ENCODE results near the gene ZNFX1.
A peak's percentile ranks its signal among the peaks of the same experiment; 100 is the strongest.
"Not testable (repeated sequence)": the region's sequence is repeated elsewhere in the genome, so short reads cannot be mapped to it uniquely, and the experiment has no call there.

The ZNFX1 gene

GRCh38 chr20:49214571-49214970 lies 63.3 kb downstream of the ZNFX1 start:
- peaks cover 6 to 9% of the 10 kb centered on the region in 2 donors for H3K9me3 Mint-ChIP-seq
- ATAC-seq (replicated peaks) (no peak), DNase-seq (no peak)
- H3K4me1 Mint-ChIP-seq, result peaks cover 6% of the 10 kb centered on the region in 2 donors
- peaks cover 0 to 4% of the 10 kb centered on the region in 2 donors for H3K27me3 Mint-ChIP-seq
- peaks cover 4 to 6% of the 10 kb centered on the region in 2 donors for H3K36me3 Mint-ChIP-seq
- no peak overlapping the region for H3K27ac Mint-ChIP-seq
- H3K4me3 Mint-ChIP-seq, result no peak overlapping the region

DNA sequence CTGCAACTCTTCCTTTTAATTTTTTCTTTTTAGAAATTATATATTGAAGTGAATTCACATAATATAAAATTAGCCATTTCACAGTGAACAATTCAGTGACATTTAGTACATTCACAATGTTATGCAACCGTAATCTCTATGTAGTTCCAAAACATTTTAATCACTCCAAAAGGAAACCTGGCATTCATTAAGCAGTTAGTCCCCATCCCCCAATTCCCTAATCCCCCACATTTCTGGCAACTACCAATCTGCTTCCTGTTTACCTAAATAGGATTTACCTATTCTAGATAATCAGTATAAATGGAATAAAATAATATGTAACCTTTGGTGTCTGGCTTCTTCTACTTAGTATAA lies 67.1 kb downstream of the ZNFX1 start:
- Mint-ChIP-seq H3K4me1 (no peaks in the 10 kb centered on the region), H3K4me3 (no peak overlapping the region), H3K9me3 (peaks cover 6 to 9% of the 10 kb centered on the region in 2 donors), H3K27me3 (peaks cover 0 to 4% of the 10 kb centered on the region in 2 donors), H3K36me3 (peaks cover 4 to 6% of the 10 kb centered on the region in 2 donors), H3K27ac (no peak overlapping the region)
- DNase-seq (no peak), ATAC-seq (replicated peaks) (no peak)

DNA sequence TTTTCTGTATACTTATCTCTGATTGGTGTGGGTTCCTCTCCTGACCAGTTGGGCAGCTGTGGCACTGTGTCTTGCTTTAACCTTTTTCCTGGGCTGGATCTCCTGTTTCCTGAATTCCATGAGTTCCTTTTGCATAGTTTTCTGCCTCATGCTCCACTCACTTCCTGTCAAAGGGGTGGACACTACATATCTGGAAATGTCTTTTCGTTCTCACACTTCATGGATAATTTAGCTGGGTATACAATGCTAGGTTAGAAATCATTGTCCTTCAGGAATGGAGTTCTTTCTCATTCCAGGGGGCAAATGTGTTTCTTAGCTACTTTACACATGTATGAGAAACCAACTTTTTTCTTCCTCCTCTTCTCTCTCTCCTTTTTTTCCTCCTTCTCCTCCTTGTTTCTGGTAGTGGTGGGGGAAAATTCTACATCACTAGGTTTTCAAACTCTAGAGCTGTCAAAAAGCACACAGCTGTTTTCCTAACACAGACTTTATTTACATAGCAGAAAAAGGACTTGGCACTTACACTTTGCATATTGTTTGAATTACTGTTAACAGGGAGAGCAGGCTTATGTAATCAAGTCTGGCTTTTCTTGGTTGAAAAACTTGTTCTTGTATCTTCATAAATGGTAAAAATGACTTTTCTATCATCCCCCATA lies 67.6 kb downstream of the ZNFX1 start:
- ATAC-seq (replicated peaks), result no peak
- Mint-ChIP-seq H3K4me3 (no peak overlapping the region), H3K9me3 (peaks cover 6 to 9% of the 10 kb centered on the region in 2 donors), H3K36me3 (peaks cover 4 to 6% of the 10 kb centered on the region in 2 donors), H3K27ac (no peak overlapping the region), H3K4me1 (no peaks in the 10 kb centered on the region), H3K27me3 (peaks cover 0 to 4% of the 10 kb centered on the region in 2 donors)
- no peak for DNase-seq

DNA sequence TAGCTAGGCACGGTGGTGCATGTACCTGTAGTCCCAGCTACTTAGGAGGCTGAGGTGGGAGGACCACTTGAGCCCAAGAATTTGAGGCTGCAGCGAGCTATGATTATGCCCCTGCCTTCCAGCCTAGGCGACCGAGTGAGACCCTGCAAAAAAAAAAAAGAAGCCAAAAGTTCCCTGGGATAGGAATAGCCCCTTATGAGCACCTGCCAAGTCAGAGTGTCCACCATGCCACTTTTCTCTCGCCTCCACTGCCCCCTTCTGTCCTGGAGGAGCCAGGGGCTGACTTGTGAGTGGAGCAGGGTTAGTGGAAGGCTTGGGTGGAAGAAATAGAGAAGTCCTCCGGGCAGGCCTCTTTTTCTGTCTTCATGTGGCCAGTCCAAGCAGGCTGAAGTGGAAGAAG lies 70.8 kb downstream of the ZNFX1 start:
- peaks cover 0 to 4% of the 10 kb centered on the region in 2 donors for H3K27me3 Mint-ChIP-seq
- peak in 1 of 2 donors; percentile 38 for ATAC-seq (replicated peaks)
- no peak overlapping the region for H3K4me3 Mint-ChIP-seq
- H3K4me1 Mint-ChIP-seq, result no peaks in the 10 kb centered on the region
- H3K9me3 Mint-ChIP-seq, result peaks cover 6 to 9% of the 10 kb centered on the region in 2 donors
- H3K27ac Mint-ChIP-seq, result no peak overlapping the region
- DNase-seq, result no peak
- peaks cover 4 to 6% of the 10 kb centered on the region in 2 donors for H3K36me3 Mint-ChIP-seq

- no peaks in the 10 kb centered on the region for H3K27me3 Mint-ChIP-seq
- H3K27ac Mint-ChIP-seq, result no peak overlapping the region
- H3K36me3 Mint-ChIP-seq, result peaks cover 0 to 2% of the 10 kb centered on the region in 2 donors
- ATAC-seq (replicated peaks), result no peak
- no peak overlapping the region for H3K4me3 Mint-ChIP-seq
- peaks cover 0 to 4% of the 10 kb centered on the region in 2 donors for H3K9me3 Mint-ChIP-seq
- H3K4me1 Mint-ChIP-seq, result no peaks in the 10 kb centered on the region
- no peak for DNase-seq
Observed at GRCh38 chr20:49203746-49204145, 74.1 kb downstream of the ZNFX1 start.

DNA sequence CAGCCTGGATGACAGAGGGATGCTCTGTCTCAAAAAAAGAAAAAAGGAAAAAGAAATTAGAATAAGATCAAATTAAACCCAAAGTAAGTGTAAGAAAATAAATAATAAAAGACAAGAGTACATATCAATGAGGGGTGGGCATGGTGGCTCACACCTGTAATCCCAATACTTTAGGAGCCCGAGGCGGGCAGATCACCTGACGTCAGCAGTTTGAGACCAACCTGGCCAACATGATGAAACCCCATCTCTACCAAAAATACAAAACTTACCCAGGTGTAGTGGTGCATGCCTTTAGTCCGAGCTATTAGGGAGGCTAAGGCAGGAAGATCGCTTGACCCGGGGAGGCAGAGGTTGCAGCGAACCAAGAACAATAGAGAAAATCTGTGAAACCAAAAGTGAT lies 74.8 kb downstream of the ZNFX1 start:
- no peak overlapping the region for H3K4me3 Mint-ChIP-seq
- H3K27ac Mint-ChIP-seq, result no peak overlapping the region
- H3K36me3 Mint-ChIP-seq, result peaks cover 0 to 2% of the 10 kb centered on the region in 2 donors
- peaks cover 0 to 4% of the 10 kb centered on the region in 2 donors for H3K9me3 Mint-ChIP-seq
- no peaks in the 10 kb centered on the region for H3K4me1 Mint-ChIP-seq
- ATAC-seq (replicated peaks) (no peak), DNase-seq (no peak)
- H3K27me3 Mint-ChIP-seq, result no peaks in the 10 kb centered on the region

GRCh38 chr20:49199729-49200293 lies 78.0 kb downstream of the ZNFX1 start:
- ATAC-seq (replicated peaks) (no peak), DNase-seq (no peak)
- Mint-ChIP-seq H3K4me1 (no peaks in the 10 kb centered on the region), H3K27ac (no peak overlapping the region), H3K36me3 (peaks cover 0 to 2% of the 10 kb centered on the region in 2 donors), H3K27me3 (no peaks in the 10 kb centered on the region), H3K4me3 (no peak overlapping the region), H3K9me3 (peaks cover 0 to 4% of the 10 kb centered on the region in 2 donors)

DNA sequence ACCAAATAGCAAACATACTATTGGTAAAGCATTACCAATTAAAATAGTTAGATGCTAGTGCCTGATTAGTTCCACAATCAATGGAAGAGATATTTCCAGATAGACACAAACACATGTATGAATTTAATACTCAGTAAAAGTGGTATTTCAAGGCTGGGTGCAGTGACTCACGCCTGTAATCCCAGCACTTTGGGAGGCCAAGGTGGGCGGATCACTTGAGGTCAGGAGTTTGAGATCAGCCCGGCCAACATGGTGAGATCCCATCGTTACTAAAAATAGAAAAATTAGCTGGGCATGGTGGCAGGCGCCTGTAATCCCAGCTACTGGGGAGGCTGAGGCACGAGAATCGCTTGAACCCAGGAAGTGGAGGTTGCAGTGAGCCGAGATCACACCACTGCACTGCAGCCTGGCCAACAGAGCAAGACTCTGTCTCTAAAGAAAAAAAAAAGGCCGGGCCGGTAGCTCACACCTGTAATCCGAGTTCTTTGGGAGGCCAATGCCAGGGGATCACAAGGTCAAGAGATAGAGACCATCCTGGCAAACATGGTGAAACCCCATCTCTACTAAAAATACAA lies 84.8 kb downstream of the ZNFX1 start:
- H3K36me3 Mint-ChIP-seq; H3K27me3 Mint-ChIP-seq; DNase-seq; ATAC-seq (replicated peaks); H3K4me3 Mint-ChIP-seq; H3K27ac Mint-ChIP-seq; H3K4me1 Mint-ChIP-seq; H3K9me3 Mint-ChIP-seq: not testable (repeated sequence)

Data from stimulated activated naive B cell treated with anti-CD40 and anti-IgM and Interleukin-4, amounts not matched to agents 10 μg/mL and 1 μg/mL and 100 μg/mL, for 72 hours (primary cell).